Measurements from ENCODE around the gene RAET1E. TPM values are rescaled to one million over a fixed set of nuclear protein-coding genes. Genes with fewer than 3 reads are reported as not detected.

The RAET1E gene
- total and polyA plus RNA-seq, 7 donors: 0.15 to 0.33 TPM; not detected in 5

GRCh38 chr6:149907317-149907716 lies 9.4 kb upstream of the RAET1E start:
- intact Hi-C loops (cut with DNase I): no loop called here
- WGBS, 2 donors: 84 to 89% methylated on average over 2 of the region's 2 CpGs
- DNase-seq: no peak

GRCh38 chr6:149906405-149906804 lies 8.5 kb upstream of the RAET1E start:
- TF ChIP-seq POLR2AphosphoS5 (IDR thresholded peaks at IDR 0.05) (no peak), EP300 (IDR thresholded peaks at IDR 0.05) (no peak), POLR2A (IDR thresholded peaks at IDR 0.05) (no peak)
- TF ChIP-seq, protein P1, sequence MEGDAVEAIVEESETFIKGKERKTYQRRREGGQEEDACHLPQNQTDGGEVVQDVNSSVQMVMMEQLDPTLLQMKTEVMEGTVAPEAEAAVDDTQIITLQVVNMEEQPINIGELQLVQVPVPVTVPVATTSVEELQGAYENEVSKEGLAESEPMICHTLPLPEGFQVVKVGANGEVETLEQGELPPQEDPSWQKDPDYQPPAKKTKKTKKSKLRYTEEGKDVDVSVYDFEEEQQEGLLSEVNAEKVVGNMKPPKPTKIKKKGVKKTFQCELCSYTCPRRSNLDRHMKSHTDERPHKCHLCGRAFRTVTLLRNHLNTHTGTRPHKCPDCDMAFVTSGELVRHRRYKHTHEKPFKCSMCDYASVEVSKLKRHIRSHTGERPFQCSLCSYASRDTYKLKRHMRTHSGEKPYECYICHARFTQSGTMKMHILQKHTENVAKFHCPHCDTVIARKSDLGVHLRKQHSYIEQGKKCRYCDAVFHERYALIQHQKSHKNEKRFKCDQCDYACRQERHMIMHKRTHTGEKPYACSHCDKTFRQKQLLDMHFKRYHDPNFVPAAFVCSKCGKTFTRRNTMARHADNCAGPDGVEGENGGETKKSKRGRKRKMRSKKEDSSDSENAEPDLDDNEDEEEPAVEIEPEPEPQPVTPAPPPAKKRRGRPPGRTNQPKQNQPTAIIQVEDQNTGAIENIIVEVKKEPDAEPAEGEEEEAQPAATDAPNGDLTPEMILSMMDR (IDR thresholded peaks at IDR 0.05): no peak
- 97% methylated on average over 4 of the region's 4 CpGs for WGBS, 2 donors
- Histone ChIP-seq H3K36me3 (no peaks in the 10 kb centered on the region), H3K4me1 (no peaks in the 10 kb centered on the region), H3K27me3 (no peaks in the 10 kb centered on the region), H3K27ac (no peak overlapping the region), H3K9me3 (peaks cover 0 to 2% (median 0%) of the 10 kb centered on the region in 4 donors), H3K4me3 (no peak overlapping the region)
- intact Hi-C loops (cut with DNase I): no loop called here
- no peak for DNase-seq

More at GRCh38 chr6:149907317-149907716, 9.4 kb upstream of the RAET1E start:
- Histone ChIP-seq H3K4me3 (no peak overlapping the region), H3K27me3 (no peaks in the 10 kb centered on the region), H3K9me3 (peaks cover 0 to 2% (median 0%) of the 10 kb centered on the region in 4 donors), H3K4me1 (no peaks in the 10 kb centered on the region), H3K27ac (no peak overlapping the region), H3K36me3 (no peaks in the 10 kb centered on the region)
- TF ChIP-seq EP300 (IDR thresholded peaks at IDR 0.05) (no peak), POLR2A (IDR thresholded peaks at IDR 0.05) (no peak), POLR2AphosphoS5 (IDR thresholded peaks at IDR 0.05) (no peak)
- TF ChIP-seq, protein P1 (IDR thresholded peaks at IDR 0.05): no peak

- intact Hi-C loops (cut with DNase I): no loop called here
- DNase-seq: no peak
- Histone ChIP-seq H3K27me3 (no peaks in the 10 kb centered on the region), H3K27ac (no peak overlapping the region), H3K4me1 (no peaks in the 10 kb centered on the region), H3K9me3 (peaks cover 0 to 2% (median 0%) of the 10 kb centered on the region in 4 donors), H3K4me3 (no peak overlapping the region), H3K36me3 (no peaks in the 10 kb centered on the region)
- WGBS, 2 donors: 84 to 89% methylated on average over 6 of the region's 6 CpGs
- TF ChIP-seq POLR2AphosphoS5 (IDR thresholded peaks at IDR 0.05): no peak
- no peak for TF ChIP-seq POLR2A (IDR thresholded peaks at IDR 0.05)
- TF ChIP-seq, protein P1 (IDR thresholded peaks at IDR 0.05): no peak
- no peak for TF ChIP-seq EP300 (IDR thresholded peaks at IDR 0.05)
Observed at GRCh38 chr6:149905911-149906371, 8.0 kb upstream of the RAET1E start.

GRCh38 chr6:149905371-149905910 lies 7.5 kb upstream of the RAET1E start:
- no peak for DNase-seq
- Histone ChIP-seq H3K27me3 (no peaks in the 10 kb centered on the region), H3K9me3 (peaks cover 0 to 2% (median 0%) of the 10 kb centered on the region in 4 donors), H3K4me3 (no peak overlapping the region), H3K27ac (no peak overlapping the region), H3K36me3 (no peaks in the 10 kb centered on the region), H3K4me1 (no peaks in the 10 kb centered on the region)
- 92 to 94% methylated on average over 18 of the region's 18 CpGs for WGBS, 2 donors
- TF ChIP-seq POLR2AphosphoS5 (IDR thresholded peaks at IDR 0.05) (no peak), EP300 (IDR thresholded peaks at IDR 0.05) (no peak), POLR2A (IDR thresholded peaks at IDR 0.05) (no peak)
- TF ChIP-seq, protein P1 (IDR thresholded peaks at IDR 0.05): no peak
- intact Hi-C loops (cut with DNase I): no loop called here

All from sigmoid colon (tissue), 7 donors.